ENCODE results near the gene PCDH19. TPM values are rescaled to one million over a fixed set of nuclear protein-coding genes. Genes with fewer than 3 reads are reported as not detected.

Gene PCDH19
- polyA plus RNA-seq, 4 donors: 0.59 to 0.64 TPM; not detected in 2

DNA sequence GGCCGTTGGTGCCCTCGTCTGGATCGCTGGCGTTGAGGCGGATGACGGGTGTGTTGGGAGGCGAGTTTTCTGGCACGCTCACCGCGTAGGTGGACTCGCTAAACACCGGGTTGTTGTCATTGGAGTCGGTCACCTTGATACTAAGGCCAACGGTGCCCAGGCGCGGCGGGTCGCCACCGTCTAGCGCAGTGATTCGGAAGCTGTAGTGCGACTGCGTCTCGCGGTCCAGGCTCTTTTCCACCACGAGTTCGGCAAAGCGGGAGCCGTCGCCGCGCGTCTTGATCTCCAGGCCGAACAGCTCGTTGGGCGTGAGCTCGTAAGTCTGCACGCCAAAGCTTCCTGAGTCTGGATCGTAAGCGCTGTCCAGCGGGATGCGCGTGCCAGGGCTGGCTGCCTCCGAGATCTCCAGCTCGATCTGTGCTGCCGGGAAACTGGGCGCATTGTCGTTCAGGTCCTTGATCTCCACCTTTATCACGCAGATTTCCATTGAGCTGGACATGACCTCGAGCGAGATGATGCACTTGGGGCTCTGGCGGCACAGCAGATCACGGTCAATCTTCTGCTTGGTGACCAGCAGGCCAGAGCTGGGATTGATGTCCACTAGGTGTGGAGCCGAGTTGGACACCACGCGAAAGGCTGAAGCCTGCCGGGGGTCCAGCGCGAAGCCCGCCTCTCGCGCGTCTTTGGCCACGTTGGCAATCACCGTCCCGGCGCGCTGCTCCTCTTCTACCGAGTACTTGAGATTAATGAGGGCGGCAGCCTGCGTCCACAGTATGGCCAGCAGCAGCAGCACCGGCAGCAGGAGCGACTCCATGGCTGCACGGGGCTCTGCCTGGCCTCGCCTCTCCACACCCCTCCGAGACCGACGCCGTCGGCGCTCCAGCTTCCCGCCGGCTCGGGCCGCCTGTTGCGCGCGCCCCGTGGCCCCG lies 2.0 kb downstream of the PCDH19 start:
- Histone ChIP-seq H3K36me3 (ENCODE audit: control insufficient read depth in 3 of 3, insufficient read depth in 2 of 3, low read depth in 1 of 3, low read length in 3 of 3) (no peaks in the 10 kb centered on the region), H3K4me3 (ENCODE audit: low read depth in 1 of 3, low read length in 3 of 3) (no peak overlapping the region), H3K27ac (ENCODE audit: low read depth in 1 of 3, low read length in 2 of 3) (no peak overlapping the region), H3K4me1 (ENCODE audit: control insufficient read depth in 3 of 3, insufficient read depth in 2 of 3, low read depth in 1 of 3, low read length in 2 of 3) (no peaks in the 10 kb centered on the region), H3K27me3 (ENCODE audit: control insufficient read depth in 3 of 3, insufficient read depth in 3 of 3, low read length in 3 of 3) (peaks cover 8 to 71% (median 21%) of the 10 kb centered on the region in 3 donors), H3K9me3 (ENCODE audit: control insufficient read depth in 2 of 2, insufficient read depth in 1 of 2, low read depth in 1 of 2, low read length in 1 of 2) (no peaks in the 10 kb centered on the region)
- FAIRE-seq: no peak
- no peak for DNase-seq
- WGBS, 3 donors: 8 to 60% (median 34%) methylated on average over 46 to 90 of the region's 90 CpGs

DNA sequence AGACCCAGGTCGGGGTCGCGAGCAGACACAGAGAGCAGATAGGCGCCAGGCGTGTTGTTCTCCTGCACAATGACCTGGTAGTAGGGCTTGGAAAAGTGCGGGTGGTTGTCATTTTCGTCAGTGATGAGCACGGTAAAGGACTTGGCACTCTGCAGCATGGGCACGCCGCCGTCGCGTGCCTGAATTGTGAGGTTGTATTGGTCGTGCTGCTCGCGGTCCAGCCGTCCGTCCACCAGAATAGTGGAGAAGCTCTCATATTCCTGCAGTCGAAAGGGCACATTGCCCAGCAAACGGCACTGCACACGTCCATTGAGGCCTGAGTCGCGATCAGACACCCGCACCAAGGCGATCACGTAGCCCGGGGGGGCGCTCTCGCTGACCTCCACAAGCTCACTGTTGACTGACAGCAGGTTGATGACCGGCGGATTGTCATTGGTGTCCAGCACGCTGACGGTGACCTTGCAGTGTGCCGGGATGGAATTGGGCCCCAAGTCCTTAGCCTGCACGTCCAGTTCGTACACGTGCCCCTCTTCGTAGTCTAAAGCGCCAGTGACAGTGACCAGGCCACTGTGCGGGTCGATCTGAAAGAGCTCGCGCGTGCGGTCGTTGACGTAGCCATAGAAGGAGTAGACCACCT lies 2.8 kb downstream of the PCDH19 start:
- Histone ChIP-seq H3K27me3 (ENCODE audit: control insufficient read depth in 3 of 3, insufficient read depth in 3 of 3, low read length in 3 of 3) (peaks cover 9 to 70% (median 21%) of the 10 kb centered on the region in 3 donors), H3K27ac (ENCODE audit: low read depth in 1 of 3, low read length in 2 of 3) (no peak overlapping the region), H3K4me3 (ENCODE audit: low read depth in 1 of 3, low read length in 3 of 3) (no peak overlapping the region), H3K4me1 (ENCODE audit: control insufficient read depth in 3 of 3, insufficient read depth in 2 of 3, low read depth in 1 of 3, low read length in 2 of 3) (no peaks in the 10 kb centered on the region), H3K9me3 (ENCODE audit: control insufficient read depth in 2 of 2, insufficient read depth in 1 of 2, low read depth in 1 of 2, low read length in 1 of 2) (no peaks in the 10 kb centered on the region), H3K36me3 (ENCODE audit: control insufficient read depth in 3 of 3, insufficient read depth in 2 of 3, low read depth in 1 of 3, low read length in 3 of 3) (no peaks in the 10 kb centered on the region)
- DNase-seq (no peak), FAIRE-seq (no peak)
- 30 to 60% (median 36%) methylated on average over 36 to 47 of the region's 47 CpGs for WGBS, 3 donors

DNA sequence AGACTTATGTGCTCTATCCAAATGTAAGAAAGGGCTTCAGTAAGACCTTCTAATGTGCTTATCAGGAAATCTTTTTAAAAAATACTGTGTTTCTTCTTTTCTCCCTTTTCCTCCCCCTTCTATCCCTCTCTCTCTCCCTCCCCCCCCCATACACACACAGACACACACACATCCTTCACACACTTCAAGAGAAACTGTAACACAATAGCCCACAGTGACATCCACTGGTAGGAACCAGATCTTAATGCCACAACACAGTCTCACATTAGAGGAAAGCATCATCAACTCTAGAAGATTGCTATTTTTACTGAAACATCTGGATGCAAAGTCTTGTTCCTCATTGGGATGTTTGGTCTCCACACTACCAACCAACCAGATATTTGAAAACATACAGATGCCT lies 4.6 kb downstream of the PCDH19 start:
- DNase-seq (no peak), FAIRE-seq (no peak)
- Histone ChIP-seq H3K27ac (ENCODE audit: low read depth in 1 of 3, low read length in 2 of 3) (no peak overlapping the region), H3K4me1 (ENCODE audit: control insufficient read depth in 3 of 3, insufficient read depth in 2 of 3, low read depth in 1 of 3, low read length in 2 of 3) (no peaks in the 10 kb centered on the region), H3K9me3 (ENCODE audit: control insufficient read depth in 2 of 2, insufficient read depth in 1 of 2, low read depth in 1 of 2, low read length in 1 of 2) (no peaks in the 10 kb centered on the region), H3K36me3 (ENCODE audit: control insufficient read depth in 3 of 3, insufficient read depth in 2 of 3, low read depth in 1 of 3, low read length in 3 of 3) (no peaks in the 10 kb centered on the region), H3K27me3 (ENCODE audit: control insufficient read depth in 3 of 3, insufficient read depth in 3 of 3, low read length in 3 of 3) (peaks cover 8 to 52% (median 21%) of the 10 kb centered on the region in 3 donors), H3K4me3 (ENCODE audit: low read depth in 1 of 3, low read length in 3 of 3) (no peak overlapping the region)

DNA sequence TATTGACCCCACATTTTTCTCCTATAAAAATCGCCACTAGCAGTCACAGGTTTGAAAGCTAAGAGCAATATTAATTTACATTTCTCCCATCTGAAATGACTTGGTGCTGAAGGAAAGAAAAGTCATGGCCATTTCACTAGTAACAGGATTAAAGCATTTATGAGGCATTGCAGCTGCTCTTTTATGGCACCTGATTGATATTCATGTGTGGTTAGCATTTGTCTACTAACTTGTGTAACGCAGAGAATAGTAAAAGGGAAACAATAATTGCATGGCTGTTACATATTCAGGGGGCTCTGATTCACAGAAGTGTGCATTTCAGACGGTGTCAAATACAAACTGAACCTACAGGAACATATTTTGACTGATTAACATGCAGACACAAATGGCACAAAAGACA lies 5.2 kb downstream of the PCDH19 start:
- H3K4me1 ChIP-seq (ENCODE audit: control insufficient read depth in 3 of 3, insufficient read depth in 2 of 3, low read depth in 1 of 3, low read length in 2 of 3): no peaks in the 10 kb centered on the region
- H3K4me3 ChIP-seq (ENCODE audit: low read depth in 1 of 3, low read length in 3 of 3): no peak overlapping the region
- WGBS, 3 donors: 15 to 50% (median 22%) methylated on average over 3 of the region's 3 CpGs
- H3K9me3 ChIP-seq (ENCODE audit: control insufficient read depth in 2 of 2, insufficient read depth in 1 of 2, low read depth in 1 of 2, low read length in 1 of 2): no peaks in the 10 kb centered on the region
- H3K36me3 ChIP-seq (ENCODE audit: control insufficient read depth in 3 of 3, insufficient read depth in 2 of 3, low read depth in 1 of 3, low read length in 3 of 3): no peaks in the 10 kb centered on the region
- no peak overlapping the region for H3K27ac ChIP-seq (ENCODE audit: low read depth in 1 of 3, low read length in 2 of 3)
- peaks cover 8 to 50% (median 21%) of the 10 kb centered on the region in 3 donors for H3K27me3 ChIP-seq (ENCODE audit: control insufficient read depth in 3 of 3, insufficient read depth in 3 of 3, low read length in 3 of 3)
- FAIRE-seq (no peak), DNase-seq (no peak)

DNA sequence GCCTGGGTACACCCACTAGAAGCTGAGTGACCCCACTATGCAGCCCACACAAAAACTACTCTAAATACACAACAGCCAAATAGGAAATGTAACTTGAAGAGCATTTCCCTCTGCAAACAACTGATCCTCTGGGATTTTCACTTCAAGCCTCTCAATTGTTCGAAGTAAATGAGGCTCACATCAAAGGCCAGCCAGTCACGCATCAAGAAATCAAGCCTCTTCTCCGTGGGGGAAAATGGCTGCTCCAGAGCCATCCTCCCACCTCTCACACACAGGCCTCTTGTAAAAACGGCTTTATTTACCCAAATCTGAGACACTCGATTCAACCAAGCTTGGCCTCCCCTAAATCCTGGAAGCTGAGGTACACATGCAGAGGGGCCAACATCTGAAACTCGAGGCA lies 14.3 kb downstream of the PCDH19 start:
- no peak for FAIRE-seq
- Histone ChIP-seq H3K27ac (ENCODE audit: low read depth in 1 of 3, low read length in 2 of 3) (no peak overlapping the region), H3K27me3 (ENCODE audit: control insufficient read depth in 3 of 3, insufficient read depth in 3 of 3, low read length in 3 of 3) (peaks cover 0 to 4% (median 0%) of the 10 kb centered on the region in 3 donors), H3K9me3 (ENCODE audit: control insufficient read depth in 2 of 2, insufficient read depth in 1 of 2, low read depth in 1 of 2, low read length in 1 of 2) (no peaks in the 10 kb centered on the region), H3K4me3 (ENCODE audit: low read depth in 1 of 3, low read length in 3 of 3) (no peak overlapping the region), H3K36me3 (ENCODE audit: control insufficient read depth in 3 of 3, insufficient read depth in 2 of 3, low read depth in 1 of 3, low read length in 3 of 3) (no peaks in the 10 kb centered on the region), H3K4me1 (ENCODE audit: control insufficient read depth in 3 of 3, insufficient read depth in 2 of 3, low read depth in 1 of 3, low read length in 2 of 3) (no peaks in the 10 kb centered on the region)
- DNase-seq: no peak
- WGBS, 3 donors: 37 to 46% (median 37%) methylated on average over 6 of the region's 6 CpGs

DNA sequence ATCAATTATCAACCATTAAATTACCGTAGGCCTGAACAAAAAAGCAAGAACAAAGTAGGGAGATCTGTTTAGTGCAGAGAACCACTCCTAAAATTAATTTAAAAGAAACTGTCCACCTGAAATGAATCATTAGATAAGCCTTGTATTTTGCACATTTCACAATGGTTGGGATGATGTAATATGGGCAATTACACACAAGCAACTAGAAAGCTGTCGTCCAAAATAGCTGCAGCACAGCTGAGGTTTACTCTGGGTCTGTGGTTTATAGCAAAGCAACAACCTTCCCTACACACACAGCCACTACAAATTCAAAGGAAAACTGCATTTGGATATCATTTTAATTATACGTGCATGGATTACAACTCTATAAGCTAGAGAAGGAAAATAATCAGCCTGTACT lies 28.5 kb downstream of the PCDH19 start:
- DNase-seq: no peak
- Histone ChIP-seq H3K27ac (ENCODE audit: low read depth in 1 of 3, low read length in 2 of 3) (no peak overlapping the region), H3K4me3 (ENCODE audit: low read depth in 1 of 3, low read length in 3 of 3) (no peak overlapping the region), H3K27me3 (ENCODE audit: control insufficient read depth in 3 of 3, insufficient read depth in 3 of 3, low read length in 3 of 3) (no peaks in the 10 kb centered on the region), H3K4me1 (ENCODE audit: control insufficient read depth in 3 of 3, insufficient read depth in 2 of 3, low read depth in 1 of 3, low read length in 2 of 3) (no peaks in the 10 kb centered on the region), H3K9me3 (ENCODE audit: control insufficient read depth in 2 of 2, insufficient read depth in 1 of 2, low read depth in 1 of 2, low read length in 1 of 2) (no peaks in the 10 kb centered on the region), H3K36me3 (ENCODE audit: control insufficient read depth in 3 of 3, insufficient read depth in 2 of 3, low read depth in 1 of 3, low read length in 3 of 3) (no peaks in the 10 kb centered on the region)
- WGBS, 3 donors: 50 to 77% (median 59%) methylated on average over 3 of the region's 3 CpGs
- FAIRE-seq: no peak

DNA sequence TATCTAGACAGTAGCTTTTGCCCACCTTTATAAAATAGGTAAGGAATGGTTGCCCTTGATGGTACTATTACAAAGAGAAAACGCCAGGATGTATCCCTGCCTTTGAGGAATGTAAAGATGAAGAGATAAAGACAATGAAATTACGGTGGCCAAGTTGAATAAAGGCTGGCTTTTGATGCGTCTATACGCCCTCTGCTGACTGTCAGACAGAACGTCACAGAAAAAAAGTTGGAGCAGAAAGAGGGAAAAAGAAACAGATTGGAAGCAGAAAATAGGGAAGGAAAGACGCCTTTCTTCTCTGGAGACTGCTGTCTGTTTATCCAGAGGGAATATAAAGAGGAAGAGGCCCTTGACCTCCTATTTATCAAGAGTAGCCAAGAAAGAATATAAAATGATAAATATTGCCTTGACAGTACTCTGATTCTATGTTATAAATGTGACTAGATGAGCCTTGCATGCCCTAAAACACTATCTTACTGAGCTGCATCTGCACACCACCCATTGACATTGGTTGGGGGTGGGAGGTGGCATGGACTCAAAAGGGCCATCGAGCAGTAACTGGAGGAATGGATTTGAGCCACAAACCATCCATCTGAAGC lies 30.6 kb downstream of the PCDH19 start:
- DNase-seq: peak in 1 of 2 donors; percentile 20
- Histone ChIP-seq H3K4me1 (ENCODE audit: control insufficient read depth in 3 of 3, insufficient read depth in 2 of 3, low read depth in 1 of 3, low read length in 2 of 3) (no peaks in the 10 kb centered on the region), H3K4me3 (ENCODE audit: low read depth in 1 of 3, low read length in 3 of 3) (no peak overlapping the region), H3K36me3 (ENCODE audit: control insufficient read depth in 3 of 3, insufficient read depth in 2 of 3, low read depth in 1 of 3, low read length in 3 of 3) (no peaks in the 10 kb centered on the region), H3K27ac (ENCODE audit: low read depth in 1 of 3, low read length in 2 of 3) (no peak overlapping the region), H3K27me3 (ENCODE audit: control insufficient read depth in 3 of 3, insufficient read depth in 3 of 3, low read length in 3 of 3) (no peaks in the 10 kb centered on the region), H3K9me3 (ENCODE audit: control insufficient read depth in 2 of 2, insufficient read depth in 1 of 2, low read depth in 1 of 2, low read length in 1 of 2) (no peaks in the 10 kb centered on the region)
- FAIRE-seq: no peak
- WGBS, 3 donors: 5 to 13% (median 11%) methylated on average over 7 of the region's 7 CpGs

DNA sequence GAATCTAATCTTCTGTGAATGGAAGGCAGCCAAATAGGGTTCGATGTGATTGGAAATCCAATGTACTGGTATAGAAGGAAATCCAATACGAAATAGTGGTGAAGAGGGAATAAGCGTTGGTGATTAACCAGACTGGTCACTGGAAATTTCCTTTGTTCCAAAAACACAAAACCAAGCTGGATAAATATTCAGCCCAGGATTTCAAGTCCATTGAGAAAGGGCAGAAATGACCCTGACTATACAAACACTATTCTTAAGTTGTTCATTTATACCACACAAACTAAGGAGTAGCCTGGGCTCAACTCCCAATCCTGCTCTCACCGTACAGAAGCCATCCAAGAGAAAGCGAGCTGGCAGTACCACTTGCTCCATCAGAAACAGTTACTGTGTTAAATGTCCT lies 32.2 kb downstream of the PCDH19 start:
- 75 to 93% (median 91%) methylated on average over 5 of the region's 5 CpGs for WGBS, 3 donors
- FAIRE-seq: no peak

More for the DNA sequence above, 32.2 kb downstream of the PCDH19 start:
- no peaks in the 10 kb centered on the region for H3K4me1 ChIP-seq (ENCODE audit: control insufficient read depth in 3 of 3, insufficient read depth in 2 of 3, low read depth in 1 of 3, low read length in 2 of 3)
- H3K27ac ChIP-seq (ENCODE audit: low read depth in 1 of 3, low read length in 2 of 3): no peak overlapping the region
- no peak for DNase-seq
- H3K36me3 ChIP-seq (ENCODE audit: control insufficient read depth in 3 of 3, insufficient read depth in 2 of 3, low read depth in 1 of 3, low read length in 3 of 3): no peaks in the 10 kb centered on the region
- H3K4me3 ChIP-seq (ENCODE audit: low read depth in 1 of 3, low read length in 3 of 3): no peak overlapping the region
- no peaks in the 10 kb centered on the region for H3K27me3 ChIP-seq (ENCODE audit: control insufficient read depth in 3 of 3, insufficient read depth in 3 of 3, low read length in 3 of 3)
- no peaks in the 10 kb centered on the region for H3K9me3 ChIP-seq (ENCODE audit: control insufficient read depth in 2 of 2, insufficient read depth in 1 of 2, low read depth in 1 of 2, low read length in 1 of 2)

Measured in small intestine (tissue), 7 donors.